NCI-H2171 treated with DMSO at 0.1 percent for 48 hours (cell line): ENCODE data around the gene RPTOR.

ENCODE experiments used
- DNase-seq: peaks from one replicate; lab custom pipeline; 2025; lab: John Stamatoyannopoulos, UW

The RPTOR gene

DNA sequence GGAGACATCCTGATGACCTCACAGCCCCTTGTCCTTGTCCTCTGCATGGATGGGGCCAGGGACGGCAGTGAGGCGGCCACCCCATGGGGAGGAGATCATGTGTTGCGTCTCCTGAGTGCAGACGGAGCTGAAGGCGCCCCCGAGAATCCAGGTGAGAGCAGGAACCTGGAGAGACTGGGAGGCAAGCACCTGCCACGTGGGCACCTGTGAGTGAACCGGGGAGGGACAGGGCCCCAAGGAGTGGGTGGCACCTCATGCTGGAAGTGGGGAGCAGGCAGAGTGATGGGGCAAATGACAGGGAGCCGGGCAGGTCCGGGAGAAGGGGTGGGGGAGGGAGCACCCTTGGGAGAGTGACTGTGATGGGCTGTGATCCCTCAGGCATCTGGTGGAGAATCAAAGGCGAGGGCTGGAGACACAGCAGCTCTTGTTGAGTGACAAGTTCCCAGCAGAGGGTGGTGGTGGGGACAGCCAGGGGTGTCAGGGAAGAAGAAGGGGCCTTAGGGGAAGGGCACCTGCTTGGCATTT lies 272.7 kb downstream of the RPTOR start:
- DNase-seq: no peak

DNA sequence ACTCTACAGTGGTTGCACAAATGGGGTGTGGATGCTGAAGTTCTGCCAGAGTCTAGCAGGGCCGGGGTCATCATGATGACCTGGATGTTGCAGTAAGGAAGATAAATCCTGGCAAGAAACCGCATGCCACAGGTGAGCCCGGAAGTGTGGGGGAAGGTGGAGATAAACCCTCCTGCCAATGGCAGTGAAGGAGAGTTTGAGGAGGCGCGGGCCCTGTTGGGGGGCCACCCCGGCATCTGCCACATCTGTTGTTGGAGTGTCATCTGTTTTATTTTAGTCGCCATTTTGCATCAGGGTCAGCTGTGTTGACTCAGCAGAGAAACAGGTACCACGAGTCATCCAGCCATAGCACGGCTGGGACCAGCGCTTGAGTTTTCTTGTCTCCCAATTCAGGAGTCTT lies 273.2 kb downstream of the RPTOR start:
- no peak for DNase-seq

DNA sequence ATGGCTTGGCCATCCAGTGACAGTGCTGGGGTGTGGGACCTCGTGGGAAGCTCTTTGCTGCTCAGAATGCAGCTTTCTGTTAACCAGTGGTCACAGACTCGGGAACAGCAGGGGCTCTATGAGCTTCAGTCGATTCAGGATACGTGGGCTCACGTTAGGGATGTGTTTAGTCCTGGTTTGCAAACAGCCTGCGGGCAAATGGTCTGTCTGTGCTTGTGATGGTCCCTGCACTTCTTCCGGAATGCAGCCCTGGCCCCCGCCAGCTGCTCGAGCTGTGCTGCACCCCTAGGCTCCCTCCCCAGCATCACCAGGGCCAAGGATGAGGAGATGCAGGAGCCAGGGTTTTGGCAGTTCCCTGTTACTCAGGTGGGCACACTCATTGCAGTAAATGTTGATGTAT lies 274.2 kb downstream of the RPTOR start:
- no peak for DNase-seq

DNA sequence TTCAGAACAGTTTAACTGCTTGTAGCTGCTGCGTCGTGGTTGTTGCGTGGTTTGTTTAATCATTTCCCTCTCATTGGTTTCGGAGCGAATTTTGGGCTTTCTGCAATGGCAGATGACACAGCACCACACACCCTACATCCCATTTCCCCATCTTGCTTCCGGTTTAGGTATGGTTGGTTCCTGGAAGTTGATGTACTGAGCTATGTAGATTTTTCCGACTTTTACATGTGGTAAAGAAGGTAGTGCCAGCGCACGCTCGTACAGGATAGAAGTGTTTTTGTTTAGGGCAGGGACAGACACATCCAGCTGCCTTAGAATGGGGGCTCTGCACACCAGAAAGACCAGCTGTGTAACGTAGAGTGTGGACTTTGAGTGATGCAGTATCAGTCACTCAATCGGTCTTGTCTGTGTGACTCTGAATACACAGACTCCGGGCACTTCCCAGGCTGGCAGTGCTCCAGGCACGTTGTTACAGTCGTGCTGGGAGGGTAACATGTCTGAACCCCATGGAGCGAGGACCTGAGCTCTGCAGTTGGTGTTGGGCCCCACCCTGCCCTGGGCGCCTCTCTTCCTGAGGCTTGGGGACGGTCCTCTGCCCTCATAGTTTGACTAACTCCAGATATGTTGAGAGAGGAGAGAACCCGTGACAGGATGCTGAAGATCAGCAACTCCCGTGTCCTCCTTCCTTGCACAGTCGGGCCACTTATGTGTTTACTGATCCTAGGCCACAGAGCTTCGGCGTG lies 275.0 kb downstream of the RPTOR start:
- no peak for DNase-seq

DNA sequence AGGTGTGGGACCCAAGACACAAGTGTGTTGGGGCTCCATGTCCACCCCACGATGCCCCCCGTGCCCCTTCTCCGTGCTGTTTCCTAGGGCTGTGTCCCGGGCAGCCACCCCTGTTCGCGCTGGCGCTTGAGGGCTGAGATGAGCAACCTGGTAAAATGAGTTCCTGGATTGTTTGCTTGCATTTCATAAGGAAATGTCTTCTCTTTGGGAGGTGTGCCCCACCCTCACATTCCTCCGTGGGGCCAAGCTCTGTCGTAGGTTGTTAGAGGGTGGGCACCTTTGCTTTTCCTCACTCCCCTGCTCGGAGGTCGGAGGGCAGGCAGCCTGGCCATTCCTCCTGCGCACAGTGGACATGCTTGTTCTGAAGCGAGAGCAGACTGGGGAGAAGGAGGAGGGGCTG lies 275.7 kb downstream of the RPTOR start:
- no peak for DNase-seq

DNA sequence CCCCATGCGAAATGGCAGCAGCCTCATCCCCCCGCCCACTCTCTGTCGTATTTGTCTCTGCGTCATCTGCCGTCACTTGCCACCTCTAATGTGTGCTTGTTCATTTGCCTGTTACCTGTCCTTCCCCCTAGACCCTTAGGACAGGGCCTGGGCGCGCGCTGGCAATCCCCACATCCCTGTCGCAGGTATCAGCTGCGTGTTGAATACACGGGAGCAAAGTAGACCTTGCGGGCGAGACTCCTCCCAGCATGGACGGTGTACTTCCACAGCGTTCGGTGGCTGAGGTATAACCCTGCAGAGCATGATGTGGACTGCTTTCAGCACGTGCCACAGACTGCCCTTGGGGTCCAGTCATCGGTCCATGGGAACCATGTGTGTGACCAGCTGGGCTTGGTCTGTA lies 276.9 kb downstream of the RPTOR start:
- DNase-seq: no peak

DNA sequence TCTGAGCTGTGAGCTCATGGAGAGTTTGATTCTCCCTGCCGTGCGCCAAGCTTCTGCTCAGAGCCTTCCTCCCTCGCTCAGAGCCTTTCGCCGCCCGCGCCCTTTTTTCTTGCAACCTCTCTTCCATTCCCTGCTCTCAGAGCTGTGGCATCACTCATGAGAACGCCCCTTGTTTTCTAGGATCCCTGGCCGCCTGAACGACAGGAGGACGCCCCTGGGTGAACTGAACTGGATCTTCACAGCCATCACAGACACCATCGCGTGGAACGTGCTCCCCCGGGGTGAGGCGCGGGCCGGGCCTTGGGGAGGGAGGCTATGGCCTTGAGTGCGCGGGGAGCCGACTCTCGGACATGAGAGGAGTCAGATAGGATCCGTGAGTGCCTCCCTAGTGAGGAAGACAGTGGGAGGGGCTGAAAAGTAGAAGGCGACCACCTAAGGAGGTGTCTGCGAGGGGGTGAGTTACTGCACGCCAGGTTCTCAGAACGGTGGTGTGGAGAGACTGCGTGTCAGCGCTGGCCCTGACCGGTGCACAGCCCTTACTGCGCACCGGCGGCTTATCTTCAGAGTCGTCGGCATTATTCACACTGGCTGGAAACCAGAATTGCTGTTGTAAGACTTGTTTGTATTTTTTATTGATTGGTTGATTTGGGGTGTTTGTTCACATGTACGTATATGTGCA lies 277.5 kb downstream of the RPTOR start:
- DNase-seq: no peak

DNA sequence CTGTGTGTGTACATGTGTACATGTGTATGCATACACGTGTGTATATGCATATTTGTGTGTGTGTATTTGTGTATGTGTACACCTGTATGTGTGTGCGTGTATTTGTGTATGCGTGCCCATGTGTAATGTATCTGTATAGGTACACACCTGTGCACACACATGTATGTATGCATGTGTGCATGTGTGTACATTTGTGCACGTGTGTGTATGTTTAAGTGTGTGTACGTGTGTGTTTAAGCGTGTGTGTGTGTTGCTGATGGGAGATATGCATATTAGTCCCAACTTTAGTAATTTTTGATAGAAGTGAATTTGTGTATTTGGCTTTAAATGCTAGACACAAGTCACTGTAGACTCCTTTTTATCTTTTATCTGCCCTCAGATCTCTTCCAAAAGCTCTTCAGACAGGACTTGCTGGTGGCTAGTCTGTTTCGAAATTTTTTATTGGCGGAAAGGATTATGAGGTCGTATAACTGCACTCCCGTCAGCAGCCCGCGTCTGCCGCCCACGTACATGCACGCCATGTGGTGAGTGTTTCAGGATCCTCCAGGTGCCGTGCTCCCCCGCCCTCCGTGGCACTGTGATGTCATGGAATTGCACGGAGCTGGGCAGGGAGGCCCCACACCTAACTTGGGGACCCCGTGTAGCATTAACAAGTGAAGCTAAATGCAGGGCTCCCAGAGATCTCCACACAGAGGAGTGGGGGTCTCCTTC lies 278.2 kb downstream of the RPTOR start:
- DNase-seq: no peak

DNA sequence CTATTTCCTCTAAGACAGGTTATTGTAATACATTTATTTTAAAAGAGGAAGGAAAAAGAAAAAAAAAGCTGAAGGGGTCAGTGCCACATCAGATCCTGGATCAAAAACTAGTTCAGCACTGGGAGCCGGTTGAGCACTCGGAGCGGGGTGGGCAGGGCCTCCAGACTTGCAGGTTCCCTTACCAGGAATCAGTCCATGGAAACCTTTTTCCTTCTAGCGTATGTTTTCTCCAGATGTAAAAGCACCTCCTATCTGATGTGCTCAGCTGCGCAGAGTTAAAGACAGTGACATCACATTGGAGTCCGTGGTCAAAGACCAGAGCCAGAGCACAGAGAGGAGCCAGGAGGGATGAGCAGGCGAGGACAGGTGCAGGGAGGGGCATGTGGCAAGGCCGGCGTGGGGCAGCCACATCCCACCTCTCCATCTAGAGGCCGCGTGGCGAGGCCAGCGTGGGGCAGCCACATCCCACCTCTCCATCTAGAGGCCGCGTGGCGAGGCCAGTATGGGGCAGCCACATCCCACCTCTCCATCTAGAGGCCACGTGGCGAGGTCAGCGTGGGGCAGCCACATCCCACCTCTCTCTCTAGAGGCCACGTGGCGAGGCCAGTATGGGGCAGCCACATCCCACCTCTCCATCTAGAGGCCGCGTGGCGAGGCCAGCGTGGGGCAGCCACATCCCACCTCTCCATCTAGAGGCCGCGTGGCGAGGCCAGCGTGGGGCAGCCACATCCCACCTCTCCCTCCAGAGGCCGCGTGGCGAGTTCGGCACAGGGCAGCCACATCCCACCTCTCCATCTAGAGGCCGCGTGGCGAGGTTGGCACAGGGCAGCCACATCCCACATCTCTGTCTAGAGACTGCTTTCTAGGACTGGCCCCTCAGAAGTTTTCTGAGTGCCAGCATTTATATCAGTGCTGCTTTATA lies 280.2 kb downstream of the RPTOR start:
- no peak for DNase-seq

DNA sequence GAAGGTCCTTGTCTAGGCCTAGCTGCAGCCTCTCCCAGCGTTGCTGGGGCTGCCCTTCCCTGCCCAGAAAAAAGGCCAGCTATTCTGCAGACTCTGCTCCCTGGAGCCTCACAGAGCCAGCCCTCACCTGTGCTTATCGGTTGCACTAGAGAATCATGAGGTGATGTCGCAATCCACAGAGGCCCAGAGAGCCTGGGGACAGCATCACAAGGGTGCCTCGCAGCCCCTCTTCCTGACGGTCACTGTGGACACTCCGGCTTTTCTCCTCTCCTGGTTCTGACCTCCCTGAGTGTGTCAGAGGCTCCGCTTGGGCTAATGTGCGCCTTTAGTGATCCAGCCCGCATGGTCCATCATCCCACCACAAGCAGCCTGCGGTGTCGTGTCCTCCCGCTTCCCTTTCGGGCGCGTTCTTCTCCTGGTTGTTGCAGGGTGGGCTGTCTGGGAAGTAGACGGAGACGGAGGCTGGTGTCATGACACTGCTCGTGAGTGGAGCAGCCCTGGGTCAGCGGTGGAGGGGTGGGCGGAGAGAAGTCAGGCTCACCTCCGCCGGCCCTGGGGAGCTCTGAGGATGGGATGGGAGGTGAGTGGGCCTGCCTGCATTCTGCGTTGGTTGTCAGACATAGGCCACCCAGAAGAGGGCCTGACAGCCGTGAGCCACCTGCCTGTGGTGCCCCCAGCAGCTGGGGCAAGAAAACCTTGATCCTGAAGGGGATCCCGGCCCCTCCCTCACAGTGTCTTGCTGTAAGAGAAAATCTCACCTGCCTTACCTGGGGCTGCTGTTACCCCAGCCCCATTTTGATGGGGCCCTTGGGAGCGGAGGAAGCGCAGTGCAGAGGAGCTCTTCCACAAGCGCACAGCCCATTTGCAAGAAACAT lies 281.1 kb downstream of the RPTOR start:
- DNase-seq: no peak

DNA sequence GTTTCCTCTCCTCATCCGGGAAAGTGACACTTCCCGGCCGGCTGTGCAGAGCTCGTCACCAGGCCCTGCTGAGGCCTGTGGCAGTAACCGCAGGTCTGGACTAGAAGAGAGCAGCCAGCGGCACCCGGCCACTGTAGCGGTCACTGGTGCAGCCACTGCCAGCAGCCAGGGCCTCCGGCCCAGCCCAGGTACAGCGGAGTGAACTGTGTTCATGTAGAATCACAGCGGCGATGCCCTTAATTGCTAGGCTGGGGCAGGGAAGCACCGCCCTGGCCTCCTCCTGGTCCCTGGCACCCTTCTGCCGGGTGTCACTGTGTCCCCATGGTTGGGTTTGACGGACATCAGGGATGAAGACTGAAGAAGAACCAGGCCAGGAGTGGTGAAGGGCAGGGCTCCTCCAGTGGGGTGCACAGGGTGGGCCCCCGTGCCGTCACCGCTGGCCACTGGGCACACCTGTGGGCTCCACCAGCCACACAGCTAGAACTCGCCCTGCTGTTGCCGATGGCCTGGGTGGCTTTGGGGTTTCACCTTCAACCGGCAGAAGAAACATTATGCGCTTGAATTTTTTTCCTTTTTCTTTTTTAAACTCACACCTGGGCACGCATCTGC lies 281.8 kb downstream of the RPTOR start:
- DNase-seq: no peak

DNA sequence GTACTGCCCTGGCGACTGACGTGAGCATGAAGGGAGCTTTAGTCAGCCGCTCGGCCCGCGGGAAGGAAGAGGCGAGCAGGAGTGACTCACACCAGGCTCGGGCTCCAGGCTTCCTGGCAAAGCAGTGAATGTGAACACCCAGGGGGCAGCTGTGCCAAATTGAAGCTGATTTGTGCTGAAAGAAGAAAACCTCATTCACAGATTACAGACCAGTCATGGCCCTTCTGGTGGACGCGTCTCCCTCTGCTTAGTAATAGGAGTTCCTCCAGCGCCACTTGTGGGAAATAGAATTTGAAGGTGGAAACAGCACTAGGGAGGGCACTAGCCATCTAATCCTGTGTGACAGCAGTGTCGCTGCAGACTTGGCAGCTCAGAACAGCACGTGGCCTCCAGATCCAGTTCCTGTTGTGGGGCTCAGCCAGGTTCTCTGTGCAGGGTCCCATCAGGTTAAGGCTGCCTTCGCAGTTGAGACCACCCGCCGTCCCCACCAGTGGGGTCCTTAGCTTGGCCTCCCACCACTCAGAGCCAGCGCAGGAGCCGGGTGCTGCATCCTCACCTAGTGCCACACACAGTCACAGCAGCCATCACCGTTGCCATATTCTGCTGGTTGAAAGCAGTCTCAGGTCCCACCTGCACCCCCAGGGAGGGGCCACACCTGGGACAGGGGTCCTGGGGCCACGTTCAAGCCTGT lies 282.5 kb downstream of the RPTOR start:
- no peak for DNase-seq

DNA sequence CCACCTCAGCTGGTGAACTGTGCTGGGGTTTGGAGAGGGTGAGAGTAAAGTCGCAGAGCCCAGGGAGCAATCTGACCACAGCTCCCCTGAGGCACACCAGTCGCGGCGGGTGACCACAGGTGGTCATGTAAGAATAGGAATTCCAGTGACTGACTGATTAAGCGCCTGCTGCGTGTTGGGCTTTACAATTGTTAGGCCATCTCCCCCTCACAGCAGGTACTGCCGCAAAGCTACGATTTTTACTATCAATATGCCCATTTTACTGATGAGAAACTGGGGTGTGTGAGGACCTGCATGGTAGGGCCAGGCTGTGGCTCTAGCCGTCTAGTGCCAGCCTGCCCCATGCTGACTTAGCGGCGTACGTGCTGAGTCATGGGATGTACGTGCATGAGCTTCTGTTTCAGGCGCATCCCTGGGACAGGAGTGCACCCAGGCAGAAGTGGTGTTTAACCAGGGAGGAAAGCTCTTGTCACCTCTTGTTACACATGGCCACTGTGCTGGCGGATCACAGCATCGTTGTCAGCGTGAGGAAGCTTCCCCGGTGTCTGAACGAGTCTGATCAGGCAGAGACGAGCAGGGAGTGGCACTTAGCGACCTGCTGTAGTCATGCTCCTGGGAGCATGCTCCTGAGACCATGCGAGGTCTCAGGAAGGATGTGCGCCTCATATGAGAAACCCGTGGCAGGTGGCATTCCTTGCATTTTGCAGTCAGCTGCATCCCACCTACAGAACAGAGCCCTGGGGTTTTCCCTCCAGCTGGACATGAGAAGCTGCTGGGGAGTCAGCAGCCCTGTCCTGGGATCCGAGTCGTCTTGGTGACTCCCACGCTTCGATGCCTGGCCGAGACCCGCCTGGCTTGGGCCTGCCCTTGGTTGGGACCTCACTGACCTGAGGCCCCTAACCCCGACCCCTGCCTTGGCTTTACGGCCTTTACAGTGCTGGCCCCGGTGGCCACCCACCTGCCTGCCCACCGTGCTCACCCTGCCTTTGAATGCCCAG lies 283.3 kb downstream of the RPTOR start:
- peak; percentile 81 for DNase-seq

DNA sequence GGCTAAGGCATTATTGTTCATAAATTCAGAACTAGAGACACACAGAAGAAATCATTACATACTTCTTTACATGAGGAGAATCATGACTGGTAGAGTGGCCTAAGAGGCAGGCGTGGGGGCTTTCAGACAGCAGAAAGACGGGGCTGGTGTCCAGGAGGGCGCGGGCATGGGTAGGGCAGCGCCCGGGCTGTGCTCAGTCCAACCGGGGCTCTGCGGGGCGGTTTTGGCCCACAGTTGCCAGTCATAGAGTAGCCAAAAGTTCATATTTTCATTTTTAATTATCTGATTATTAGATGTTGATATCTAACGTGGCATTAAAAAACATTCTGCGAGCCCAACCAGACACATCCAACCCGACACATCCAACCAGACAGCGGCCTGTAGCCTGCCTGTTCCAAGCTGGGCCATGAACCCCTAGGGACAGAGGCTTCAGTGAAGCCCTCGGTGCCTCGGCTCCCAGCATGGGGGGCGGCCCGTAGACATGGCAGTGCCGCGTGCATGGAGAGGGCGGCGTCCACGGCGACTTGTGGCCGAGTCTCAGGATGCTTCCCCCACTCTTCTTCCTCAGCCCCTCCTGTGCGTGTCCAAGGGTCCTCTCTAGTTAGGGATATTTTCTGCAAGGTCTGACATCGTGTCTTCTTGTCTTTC lies 284.7 kb downstream of the RPTOR start:
- DNase-seq: no peak

DNA sequence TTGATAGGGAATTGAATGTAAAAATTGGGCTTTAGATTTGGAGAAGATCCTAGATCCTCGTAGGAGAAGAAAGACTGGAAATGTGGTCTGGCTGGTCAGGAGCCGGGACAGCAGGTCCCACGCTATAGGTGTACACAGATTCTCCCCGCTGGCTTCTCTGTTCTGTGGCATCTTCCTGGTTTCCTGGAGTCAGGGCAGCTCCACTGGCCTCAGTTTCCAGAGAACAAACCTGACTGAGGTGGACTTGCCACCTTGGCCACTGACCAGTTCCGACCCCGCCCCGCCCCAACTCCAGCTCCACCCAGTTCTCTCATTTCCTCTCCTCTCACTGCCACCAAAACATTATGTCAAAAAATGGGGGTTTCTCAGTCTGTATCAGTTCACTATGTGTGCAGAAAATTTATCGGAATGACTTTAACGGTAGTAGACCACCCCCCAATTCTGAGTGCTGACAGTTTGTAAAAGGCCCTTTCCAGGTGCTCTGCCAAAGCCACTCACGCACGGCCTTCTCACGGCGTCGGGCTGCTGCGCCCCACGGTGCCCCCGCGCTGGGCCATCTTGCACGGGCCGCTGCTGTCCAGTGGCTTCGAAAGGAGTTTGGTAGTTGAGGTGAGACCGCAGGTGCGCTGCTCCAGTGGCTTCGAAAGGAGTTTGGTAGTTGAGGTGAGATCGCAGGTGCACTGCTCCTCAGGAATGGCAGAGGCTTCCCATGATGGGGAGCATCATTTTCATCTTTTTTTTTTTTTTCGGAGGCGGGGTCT lies 285.6 kb downstream of the RPTOR start:
- DNase-seq: no peak

DNA sequence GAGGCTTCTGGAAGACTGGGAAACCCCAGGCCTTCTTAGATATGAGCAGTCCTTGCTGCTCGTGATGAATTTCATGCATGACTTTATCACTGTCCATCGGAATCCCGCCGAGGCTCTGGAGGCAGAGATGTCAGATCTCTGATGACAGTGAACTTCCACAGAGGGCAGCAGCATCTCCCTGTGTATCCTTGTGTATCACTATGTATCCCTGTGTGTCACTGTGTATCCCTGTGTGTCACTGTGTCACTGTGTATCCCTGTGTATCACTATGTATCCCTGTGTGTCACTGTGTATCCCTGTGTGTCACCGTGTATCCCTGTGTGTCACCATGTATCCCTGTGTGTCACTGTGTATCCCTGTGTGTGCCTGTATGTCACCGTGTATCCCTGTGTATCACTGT lies 286.9 kb downstream of the RPTOR start:
- no peak for DNase-seq

DNA sequence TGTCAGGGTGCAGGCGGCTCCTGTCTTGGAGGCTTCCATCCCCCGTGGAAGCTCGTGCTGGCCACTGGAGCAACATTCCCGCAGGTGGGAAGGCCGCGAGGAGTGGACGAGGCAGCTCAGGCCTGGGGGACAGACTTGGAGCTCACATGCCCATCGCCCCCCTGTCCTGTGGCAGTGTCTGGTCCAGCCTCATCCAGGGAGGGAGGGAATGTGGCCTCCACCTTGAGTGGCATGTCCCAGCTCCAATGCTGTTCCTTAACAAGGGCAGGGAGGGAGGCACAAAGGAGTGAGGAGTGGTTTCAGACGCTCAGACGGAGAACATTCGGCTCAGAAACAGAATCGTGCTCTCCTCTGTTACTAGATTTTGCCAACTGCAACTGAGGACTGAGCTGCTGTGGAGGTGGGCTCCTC lies 287.6 kb downstream of the RPTOR start:
- DNase-seq: peak; percentile 75
